MM.1S (cell line): ENCODE results near the gene POLR1D.

Experiments
- EZH2 ChIP-seq: fragments of 300-600 bp; sonication (generic); optimal IDR thresholded peaks from 2 replicates; pipeline ENCODE3; 2017; ENCODE audit warnings: low read depth, mild to moderate bottlenecking, antibody characterized with exemption, low read length, mixed read lengths
- EZH2phosphoT487 ChIP-seq: fragments of 300-600 bp; sonication (generic); IDR thresholded peaks from 2 replicates; pipeline ENCODE4 v1.6.1; 2018; ENCODE audit warnings: antibody characterized with exemption, low read length
- TF ChIP-seq, protein P1 (sequence below): fragments of 300-600 bp; sonication (generic); IDR thresholded peaks from 2 replicates; pipeline ENCODE4 v1.5.1; 2016; ENCODE audit warnings: antibody characterized with exemption, low read length, mixed read lengths

DNA sequence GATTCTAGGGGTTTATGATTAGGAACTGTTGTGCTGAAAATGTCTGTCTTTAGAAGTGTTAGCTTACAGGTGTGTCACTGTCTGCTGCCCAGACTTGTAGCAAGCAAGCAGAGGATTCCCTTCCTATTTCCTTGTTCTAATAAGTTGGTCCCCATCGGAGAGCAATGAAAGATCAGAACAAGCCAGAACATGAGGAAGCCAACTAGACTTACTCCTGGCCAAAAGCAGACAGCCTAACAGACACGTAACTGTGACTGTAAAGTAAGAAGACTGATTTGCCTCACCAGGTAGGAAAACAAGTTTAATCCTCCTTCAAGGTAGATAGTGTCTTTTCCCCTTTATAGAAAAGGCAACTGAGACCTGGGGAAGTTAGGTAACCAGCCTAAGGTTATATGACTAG is 12.5 kb downstream of the POLR1D start:
- TF ChIP-seq EZH2 (no peak), EZH2phosphoT487 (no peak)
- TF ChIP-seq, protein P1, sequence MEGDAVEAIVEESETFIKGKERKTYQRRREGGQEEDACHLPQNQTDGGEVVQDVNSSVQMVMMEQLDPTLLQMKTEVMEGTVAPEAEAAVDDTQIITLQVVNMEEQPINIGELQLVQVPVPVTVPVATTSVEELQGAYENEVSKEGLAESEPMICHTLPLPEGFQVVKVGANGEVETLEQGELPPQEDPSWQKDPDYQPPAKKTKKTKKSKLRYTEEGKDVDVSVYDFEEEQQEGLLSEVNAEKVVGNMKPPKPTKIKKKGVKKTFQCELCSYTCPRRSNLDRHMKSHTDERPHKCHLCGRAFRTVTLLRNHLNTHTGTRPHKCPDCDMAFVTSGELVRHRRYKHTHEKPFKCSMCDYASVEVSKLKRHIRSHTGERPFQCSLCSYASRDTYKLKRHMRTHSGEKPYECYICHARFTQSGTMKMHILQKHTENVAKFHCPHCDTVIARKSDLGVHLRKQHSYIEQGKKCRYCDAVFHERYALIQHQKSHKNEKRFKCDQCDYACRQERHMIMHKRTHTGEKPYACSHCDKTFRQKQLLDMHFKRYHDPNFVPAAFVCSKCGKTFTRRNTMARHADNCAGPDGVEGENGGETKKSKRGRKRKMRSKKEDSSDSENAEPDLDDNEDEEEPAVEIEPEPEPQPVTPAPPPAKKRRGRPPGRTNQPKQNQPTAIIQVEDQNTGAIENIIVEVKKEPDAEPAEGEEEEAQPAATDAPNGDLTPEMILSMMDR: no peak
